ENCODE data around the gene UBE2E2. TPM values are rescaled to one million over a fixed set of nuclear protein-coding genes. Genes with fewer than 3 reads are reported as not detected.

Gene UBE2E2
- total and polyA plus RNA-seq, 4 donors = 23.8 to 56.5 (median 32.9) TPM

- H3K36me3 ChIP-seq (ENCODE audit: control insufficient read depth in 1 of 2, insufficient read depth in 2 of 2, low read length in 1 of 2) = no peaks in the 10 kb centered on the region
- no peak for ATAC-seq (ENCODE audit: low FRiP score)
- no peak overlapping the region for H3K27ac ChIP-seq (ENCODE audit: low read depth in 1 of 2, low read length in 2 of 2)
- peaks cover 2 to 3% of the 10 kb centered on the region in 2 donors for H3K4me1 ChIP-seq (ENCODE audit: control insufficient read depth in 1 of 2, insufficient read depth in 2 of 2, low read length in 2 of 2)
- H3K9me3 ChIP-seq (ENCODE audit: control insufficient read depth, low read length) = no peaks in the 10 kb centered on the region
- 96 to 97% methylated on average over 2 of the region's 2 CpGs for WGBS, 2 donors
- intact Hi-C loops (cut with DNase I) = no loop called here
- no peaks in the 10 kb centered on the region for H3K27me3 ChIP-seq (ENCODE audit: control insufficient read depth in 1 of 2, insufficient read depth in 2 of 2, low read length in 1 of 2)
- DNase-seq = no peak
- H3K4me3 ChIP-seq (ENCODE audit: low read length in 2 of 2) = no peak overlapping the region
Measured at GRCh38 chr3:23254282-23254681, 51.2 kb downstream of the UBE2E2 start.

- 88 to 98% methylated on average over 3 of the region's 3 CpGs for WGBS, 2 donors
- H3K27ac ChIP-seq (ENCODE audit: low read depth in 1 of 2, low read length in 2 of 2) = no peak overlapping the region
- ATAC-seq (ENCODE audit: low FRiP score) (no peak), DNase-seq (no peak)
- H3K27me3 ChIP-seq (ENCODE audit: control insufficient read depth in 1 of 2, insufficient read depth in 2 of 2, low read length in 1 of 2) = no peaks in the 10 kb centered on the region
- intact Hi-C loops (cut with DNase I) = no loop called here
- H3K9me3 ChIP-seq (ENCODE audit: control insufficient read depth, low read length) = no peaks in the 10 kb centered on the region
- H3K4me1 ChIP-seq (ENCODE audit: control insufficient read depth in 1 of 2, insufficient read depth in 2 of 2, low read length in 2 of 2) = peaks cover 2 to 3% of the 10 kb centered on the region in 2 donors
- H3K36me3 ChIP-seq (ENCODE audit: control insufficient read depth in 1 of 2, insufficient read depth in 2 of 2, low read length in 1 of 2) = no peaks in the 10 kb centered on the region
- H3K4me3 ChIP-seq (ENCODE audit: low read length in 2 of 2) = no peak overlapping the region
Measured at GRCh38 chr3:23254835-23255234, 51.7 kb downstream of the UBE2E2 start.

- Histone ChIP-seq H3K36me3 (ENCODE audit: control insufficient read depth in 1 of 2, insufficient read depth in 2 of 2, low read length in 1 of 2) (no peaks in the 10 kb centered on the region), H3K9me3 (ENCODE audit: control insufficient read depth, low read length) (no peaks in the 10 kb centered on the region), H3K27me3 (ENCODE audit: control insufficient read depth in 1 of 2, insufficient read depth in 2 of 2, low read length in 1 of 2) (no peaks in the 10 kb centered on the region), H3K27ac (ENCODE audit: low read depth in 1 of 2, low read length in 2 of 2) (no peak overlapping the region), H3K4me1 (ENCODE audit: control insufficient read depth in 1 of 2, insufficient read depth in 2 of 2, low read length in 2 of 2) (peaks cover 2 to 3% of the 10 kb centered on the region in 2 donors), H3K4me3 (ENCODE audit: low read length in 2 of 2) (no peak overlapping the region)
- 43 to 57% methylated on average over 5 of the region's 5 CpGs for WGBS, 2 donors
- ATAC-seq (ENCODE audit: low FRiP score) = no peak
- intact Hi-C loops (cut with DNase I) = no loop called here
- no peak for DNase-seq
Measured at GRCh38 chr3:23256741-23257435, 53.8 kb downstream of the UBE2E2 start.

- Histone ChIP-seq H3K27me3 (ENCODE audit: control insufficient read depth in 1 of 2, insufficient read depth in 2 of 2, low read length in 1 of 2) (no peaks in the 10 kb centered on the region), H3K4me1 (ENCODE audit: control insufficient read depth in 1 of 2, insufficient read depth in 2 of 2, low read length in 2 of 2) (peaks cover 2 to 3% of the 10 kb centered on the region in 2 donors), H3K4me3 (ENCODE audit: low read length in 2 of 2) (no peak overlapping the region), H3K27ac (ENCODE audit: low read depth in 1 of 2, low read length in 2 of 2) (no peak overlapping the region), H3K36me3 (ENCODE audit: control insufficient read depth in 1 of 2, insufficient read depth in 2 of 2, low read length in 1 of 2) (no peaks in the 10 kb centered on the region), H3K9me3 (ENCODE audit: control insufficient read depth, low read length) (no peaks in the 10 kb centered on the region)
- WGBS, 2 donors = 97% methylated on average over 6 of the region's 6 CpGs
- intact Hi-C loops (cut with DNase I) = no loop called here
- no peak for DNase-seq
- no peak for ATAC-seq (ENCODE audit: low FRiP score)
Measured at GRCh38 chr3:23258110-23258509, 55.0 kb downstream of the UBE2E2 start.

- 72 to 97% methylated on average over 2 of the region's 2 CpGs for WGBS, 2 donors
- ATAC-seq (ENCODE audit: low FRiP score) = no peak
Measured at GRCh38 chr3:23259515-23259914, 56.4 kb downstream of the UBE2E2 start.

GRCh38 chr3:23262766-23263165 is 59.6 kb downstream of the UBE2E2 start:
- Histone ChIP-seq H3K4me1 (ENCODE audit: control insufficient read depth in 1 of 2, insufficient read depth in 2 of 2, low read length in 2 of 2) (peaks cover 0 to 2% of the 10 kb centered on the region in 2 donors), H3K27ac (ENCODE audit: low read depth in 1 of 2, low read length in 2 of 2) (no peak overlapping the region), H3K36me3 (ENCODE audit: control insufficient read depth in 1 of 2, insufficient read depth in 2 of 2, low read length in 1 of 2) (no peaks in the 10 kb centered on the region), H3K27me3 (ENCODE audit: control insufficient read depth in 1 of 2, insufficient read depth in 2 of 2, low read length in 1 of 2) (no peaks in the 10 kb centered on the region), H3K9me3 (ENCODE audit: control insufficient read depth, low read length) (no peaks in the 10 kb centered on the region), H3K4me3 (ENCODE audit: low read length in 2 of 2) (no peak overlapping the region)
- WGBS, 2 donors = 92 to 94% methylated on average over 1 of the region's 1 CpG
- intact Hi-C loops (cut with DNase I) = no loop called here
- no peak for DNase-seq
- ATAC-seq (ENCODE audit: low FRiP score) = no peak

More at GRCh38 chr3:23259515-23259914, 56.4 kb downstream of the UBE2E2 start:
- Histone ChIP-seq H3K27me3 (ENCODE audit: control insufficient read depth in 1 of 2, insufficient read depth in 2 of 2, low read length in 1 of 2) (no peaks in the 10 kb centered on the region), H3K9me3 (ENCODE audit: control insufficient read depth, low read length) (no peaks in the 10 kb centered on the region), H3K4me3 (ENCODE audit: low read length in 2 of 2) (no peak overlapping the region), H3K27ac (ENCODE audit: low read depth in 1 of 2, low read length in 2 of 2) (no peak overlapping the region), H3K4me1 (ENCODE audit: control insufficient read depth in 1 of 2, insufficient read depth in 2 of 2, low read length in 2 of 2) (peaks cover 3 to 4% of the 10 kb centered on the region in 2 donors), H3K36me3 (ENCODE audit: control insufficient read depth in 1 of 2, insufficient read depth in 2 of 2, low read length in 1 of 2) (no peaks in the 10 kb centered on the region)
- no peak for DNase-seq
- intact Hi-C loops (cut with DNase I) = no loop called here

- no peak for DNase-seq
- Histone ChIP-seq H3K27ac (ENCODE audit: low read depth in 1 of 2, low read length in 2 of 2) (no peak overlapping the region), H3K4me1 (ENCODE audit: control insufficient read depth in 1 of 2, insufficient read depth in 2 of 2, low read length in 2 of 2) (peaks cover 0 to 2% of the 10 kb centered on the region in 2 donors), H3K27me3 (ENCODE audit: control insufficient read depth in 1 of 2, insufficient read depth in 2 of 2, low read length in 1 of 2) (no peaks in the 10 kb centered on the region), H3K9me3 (ENCODE audit: control insufficient read depth, low read length) (no peaks in the 10 kb centered on the region), H3K4me3 (ENCODE audit: low read length in 2 of 2) (no peak overlapping the region), H3K36me3 (ENCODE audit: control insufficient read depth in 1 of 2, insufficient read depth in 2 of 2, low read length in 1 of 2) (no peaks in the 10 kb centered on the region)
- ATAC-seq (ENCODE audit: low FRiP score) = no peak
- intact Hi-C loops (cut with DNase I) = no loop called here
- WGBS, 2 donors = 4 to 7% methylated on average over 6 of the region's 6 CpGs
Measured at GRCh38 chr3:23263796-23264195, 60.7 kb downstream of the UBE2E2 start.

- WGBS, 2 donors = 98 to 100% methylated on average over 1 of the region's 1 CpG
- H3K36me3 ChIP-seq (ENCODE audit: control insufficient read depth in 1 of 2, insufficient read depth in 2 of 2, low read length in 1 of 2) = no peaks in the 10 kb centered on the region
- H3K27me3 ChIP-seq (ENCODE audit: control insufficient read depth in 1 of 2, insufficient read depth in 2 of 2, low read length in 1 of 2) = no peaks in the 10 kb centered on the region
- H3K9me3 ChIP-seq (ENCODE audit: control insufficient read depth, low read length) = no peaks in the 10 kb centered on the region
- DNase-seq (no peak), ATAC-seq (ENCODE audit: low FRiP score) (no peak)
- peaks cover 0 to 2% of the 10 kb centered on the region in 2 donors for H3K4me1 ChIP-seq (ENCODE audit: control insufficient read depth in 1 of 2, insufficient read depth in 2 of 2, low read length in 2 of 2)
- H3K27ac ChIP-seq (ENCODE audit: low read depth in 1 of 2, low read length in 2 of 2) = no peak overlapping the region
- no peak overlapping the region for H3K4me3 ChIP-seq (ENCODE audit: low read length in 2 of 2)
- intact Hi-C loops (cut with DNase I) = no loop called here
Measured at GRCh38 chr3:23264413-23264812, 61.3 kb downstream of the UBE2E2 start.

- Histone ChIP-seq H3K9me3 (ENCODE audit: control insufficient read depth, low read length) (no peaks in the 10 kb centered on the region), H3K27me3 (ENCODE audit: control insufficient read depth in 1 of 2, insufficient read depth in 2 of 2, low read length in 1 of 2) (no peaks in the 10 kb centered on the region), H3K4me3 (ENCODE audit: low read length in 2 of 2) (no peak overlapping the region), H3K36me3 (ENCODE audit: control insufficient read depth in 1 of 2, insufficient read depth in 2 of 2, low read length in 1 of 2) (no peaks in the 10 kb centered on the region), H3K27ac (ENCODE audit: low read depth in 1 of 2, low read length in 2 of 2) (no peak overlapping the region), H3K4me1 (ENCODE audit: control insufficient read depth in 1 of 2, insufficient read depth in 2 of 2, low read length in 2 of 2) (no peaks in the 10 kb centered on the region)
- intact Hi-C loops (cut with DNase I) = no loop called here
- ATAC-seq (ENCODE audit: low FRiP score) (no peak), DNase-seq (no peak)
- WGBS, 2 donors = 74 to 88% methylated on average over 3 of the region's 3 CpGs
Measured at GRCh38 chr3:23270423-23270822, 67.3 kb downstream of the UBE2E2 start.
